ENCODE data around the gene ZNF823.
"Not testable (repeated sequence)": the region's sequence is repeated elsewhere in the genome, so short reads cannot be mapped to it uniquely, and the experiment has no call there.

The ZNF823 gene

DNA sequence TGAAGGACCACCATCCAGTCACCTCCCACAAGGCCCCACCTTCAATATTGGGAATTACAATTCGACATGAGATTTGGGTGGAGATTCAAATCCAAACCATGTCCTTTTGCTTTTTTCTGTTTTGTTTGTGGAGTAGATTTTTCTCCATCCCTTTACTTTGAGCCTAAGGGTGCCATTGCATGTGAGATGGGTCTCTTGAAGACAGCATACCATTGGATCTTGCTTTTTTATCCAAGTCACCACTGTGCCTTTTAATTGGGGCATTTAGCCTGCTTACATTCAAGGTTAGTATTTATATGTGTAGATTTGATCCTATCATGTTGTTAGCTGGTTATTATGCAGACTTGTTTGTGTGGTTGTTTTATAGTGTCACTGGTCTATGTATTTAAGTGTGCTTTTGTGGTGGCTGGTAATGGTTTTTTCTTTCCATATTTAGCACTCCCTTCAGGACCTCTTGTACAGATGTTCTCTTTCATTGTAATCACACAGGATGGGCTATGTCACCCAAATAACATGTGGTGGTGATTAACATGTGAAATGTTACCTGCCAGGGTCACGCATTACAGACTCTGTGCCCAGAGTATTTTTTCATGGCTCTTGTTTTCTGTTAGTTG, 58.0 kb downstream of the ZNF823 start:
- DNase-seq (ENCODE audit: low spot score), result no peak

DNA sequence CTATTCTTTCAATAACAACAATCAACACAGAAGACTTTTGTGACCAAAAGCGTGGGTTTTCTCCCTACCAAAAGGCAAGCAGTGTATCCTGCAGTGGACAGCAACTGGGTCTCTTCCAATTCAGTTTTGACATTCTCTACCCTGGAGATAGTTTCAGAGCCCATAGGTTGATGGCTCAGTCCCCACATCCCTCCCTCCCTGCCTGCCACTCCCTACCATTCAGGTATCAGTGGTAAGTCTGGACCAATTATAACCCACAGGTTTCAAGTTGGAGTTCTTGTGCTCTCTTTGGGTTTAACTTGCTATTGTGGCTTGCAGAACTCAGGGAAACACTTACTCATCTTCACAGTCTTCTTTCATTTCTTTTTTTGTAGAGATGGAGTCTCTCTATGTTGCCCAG, 60.2 kb downstream of the ZNF823 start:
- DNase-seq (ENCODE audit: low spot score), result no peak

DNA sequence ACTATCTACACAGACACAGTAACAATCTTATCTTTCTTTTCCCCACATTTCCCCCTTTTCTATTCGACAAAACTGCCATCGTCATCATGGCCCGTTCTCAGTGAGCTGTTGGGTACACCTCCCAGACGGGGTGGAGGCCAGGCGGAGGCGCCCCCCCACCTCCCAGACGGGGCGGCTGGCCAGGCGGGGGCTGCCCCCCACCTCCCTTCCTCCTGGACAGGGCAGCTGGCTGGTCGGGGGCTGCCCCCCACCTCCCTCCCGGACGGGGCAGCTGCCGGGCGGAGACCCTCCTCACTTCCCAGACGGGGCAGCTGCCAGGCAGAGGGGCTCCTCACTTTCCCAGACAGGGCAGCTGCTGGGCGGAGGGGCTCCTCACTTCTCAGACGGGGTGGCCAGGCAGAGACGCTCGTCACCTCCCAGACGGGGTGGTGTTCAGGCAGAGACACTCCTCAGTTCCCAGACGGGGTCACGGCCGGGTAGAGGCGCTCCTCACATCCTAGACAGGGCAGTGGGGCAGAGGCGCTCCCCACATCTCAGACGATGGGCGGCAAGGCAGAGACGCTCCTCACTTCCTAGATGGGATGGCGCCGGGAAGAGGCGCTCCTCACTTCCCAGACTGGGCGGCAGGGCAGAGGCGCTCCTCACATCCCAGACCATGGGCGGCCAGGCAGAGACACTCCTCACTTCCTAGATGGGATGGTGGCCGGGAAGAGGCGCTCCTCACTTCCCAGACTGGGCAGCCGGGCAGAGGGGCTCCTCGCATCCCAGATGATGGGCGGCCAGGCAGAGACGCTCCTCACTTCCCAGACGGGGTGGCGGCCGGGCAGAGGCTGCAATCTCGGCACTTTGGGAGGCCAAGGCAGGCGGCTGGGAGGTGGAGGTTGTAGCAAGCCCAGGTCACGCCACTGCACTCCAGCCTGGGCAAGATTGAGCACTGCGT, 61.8 kb downstream of the ZNF823 start:
- not testable (repeated sequence) for DNase-seq (ENCODE audit: low spot score)

DNA sequence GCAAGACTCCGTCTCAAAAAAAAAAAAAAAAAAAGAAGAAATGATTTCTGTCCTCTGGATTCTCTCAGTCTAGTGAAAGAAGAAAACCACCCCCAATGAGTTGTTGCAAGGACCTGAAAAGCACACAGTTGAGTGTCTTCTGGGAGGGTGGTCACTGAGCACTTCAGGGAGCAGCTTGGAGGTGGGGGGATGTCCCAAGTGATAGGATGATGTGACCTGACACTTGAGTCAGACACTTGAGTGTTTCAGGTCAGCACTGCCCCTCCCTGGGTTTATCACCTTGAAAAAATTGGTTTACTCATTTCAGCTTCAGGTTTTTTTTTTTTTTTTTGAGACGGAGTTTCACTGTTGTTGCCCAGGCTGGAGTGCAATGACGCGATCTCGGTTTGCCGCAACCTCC, 63.2 kb downstream of the ZNF823 start:
- DNase-seq (ENCODE audit: low spot score), result no peak

DNA sequence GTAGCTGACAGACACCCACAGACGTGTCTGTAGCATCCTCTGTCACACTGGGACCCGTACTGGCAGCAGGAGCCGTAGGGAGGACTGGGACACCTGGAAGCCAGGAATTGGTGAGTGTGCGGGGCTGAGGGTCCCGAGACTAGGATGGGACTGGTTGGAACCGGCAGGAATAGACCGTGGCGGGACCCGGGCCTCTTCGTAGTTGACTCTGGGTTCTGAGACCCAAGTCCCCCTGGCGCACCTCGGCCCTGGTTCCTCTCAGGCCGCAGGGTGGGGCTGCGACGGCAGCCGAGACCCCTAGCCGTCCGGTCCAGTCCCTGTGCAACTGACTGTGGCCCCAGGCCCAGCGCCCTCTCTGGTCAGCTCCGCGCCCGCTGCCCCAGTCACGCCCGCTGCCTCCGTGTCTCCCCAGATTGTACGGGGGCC, 64.7 kb downstream of the ZNF823 start:
- DNase-seq (ENCODE audit: low spot score), result no peak

DNA sequence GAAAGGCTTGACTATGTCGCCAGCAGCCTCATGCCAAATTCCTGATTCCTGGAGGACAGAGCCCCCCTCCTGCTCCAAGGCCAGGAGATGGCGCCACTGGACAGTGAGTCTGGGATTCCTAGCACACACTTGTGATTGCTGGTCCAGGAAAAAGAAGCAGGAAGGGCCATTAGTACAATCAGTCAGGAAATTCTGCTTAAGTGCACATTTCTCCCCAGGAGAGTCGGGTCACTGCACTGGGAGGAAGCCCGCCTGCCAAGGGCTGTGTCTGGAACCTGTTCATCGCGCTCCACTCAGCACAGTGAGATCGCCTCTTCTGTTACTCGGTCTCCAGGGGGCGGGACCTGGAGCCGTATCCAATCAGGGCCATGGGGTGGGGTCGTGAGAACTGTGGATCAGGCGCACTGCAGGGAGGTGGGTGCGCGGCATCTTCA, 65.1 kb downstream of the ZNF823 start:
- peak; percentile 76 for DNase-seq (ENCODE audit: low spot score)

All from pons (tissue), 1 donor.